IPS-18c (cell line): ENCODE data around the gene CEP170B.

ENCODE experiments used
- H3K4me3 ChIP-seq: 2 replicates; pipeline ENCODE4 v1.7.0; 2013; ENCODE audit warnings: low read depth, mild to moderate bottlenecking, low read length, moderate library complexity; ENCODE audit not compliant: insufficient read depth
- H3K9me3 ChIP-seq: one replicate; pipeline ENCODE4 v1.6.1; 2013; ENCODE audit warnings: mild to moderate bottlenecking, low read length, moderate library complexity; ENCODE audit not compliant: control insufficient read depth, insufficient read depth

CEP170B gene

DNA sequence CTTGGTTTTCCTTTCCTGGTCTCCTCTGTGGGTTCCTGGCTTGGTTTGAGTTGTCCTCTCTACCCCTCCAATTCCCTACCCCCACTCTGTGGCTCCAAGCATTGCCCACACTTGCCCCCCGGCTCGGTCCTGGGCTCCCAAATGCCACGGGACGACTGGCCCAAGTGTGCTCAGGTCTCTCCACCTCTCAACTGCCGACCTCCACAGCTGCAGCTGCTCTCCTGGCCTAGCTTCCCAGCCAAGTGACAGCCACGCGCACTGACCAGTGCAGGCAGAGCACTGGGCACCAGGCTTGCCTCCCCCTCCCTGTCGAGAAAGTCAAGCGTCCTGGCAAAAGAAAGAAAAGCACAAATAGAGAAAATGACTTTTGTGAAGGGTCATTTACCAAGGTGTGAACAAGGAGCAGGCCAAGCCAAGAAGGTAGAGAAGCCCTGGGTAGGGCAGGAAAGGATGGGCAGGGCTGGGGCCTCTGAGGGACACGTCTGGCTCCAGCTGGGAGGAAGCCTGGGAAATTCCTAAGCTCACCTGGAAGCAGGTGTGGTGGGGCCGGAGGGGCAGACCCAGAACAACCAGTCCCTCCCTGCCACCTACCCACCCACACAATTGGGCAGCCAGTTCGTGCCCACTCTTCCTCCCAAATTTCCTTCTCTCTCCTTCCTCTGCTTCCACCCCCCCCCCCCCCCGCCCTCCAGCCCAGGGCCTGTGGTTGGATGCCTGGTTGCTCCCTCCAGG, 1.8 kb upstream of the CEP170B start:
- Histone ChIP-seq H3K4me3 (peak overlapping the region; percentile 83; the same call in 1 of the 2 replicates), H3K9me3 (peaks cover 2% of the 10 kb centered on the region)

GRCh38 chr14:104863923-104864266, 1.2 kb upstream of the CEP170B start:
- Histone ChIP-seq H3K9me3 (peaks cover 2% of the 10 kb centered on the region), H3K4me3 (peak overlapping the region; percentile 83)

- Histone ChIP-seq H3K9me3 (peaks cover 2% of the 10 kb centered on the region), H3K4me3 (peak overlapping the region; percentile 83)
These were observed 594 bp upstream of the CEP170B start for GRCh38 chr14:104864267-104865080.

DNA sequence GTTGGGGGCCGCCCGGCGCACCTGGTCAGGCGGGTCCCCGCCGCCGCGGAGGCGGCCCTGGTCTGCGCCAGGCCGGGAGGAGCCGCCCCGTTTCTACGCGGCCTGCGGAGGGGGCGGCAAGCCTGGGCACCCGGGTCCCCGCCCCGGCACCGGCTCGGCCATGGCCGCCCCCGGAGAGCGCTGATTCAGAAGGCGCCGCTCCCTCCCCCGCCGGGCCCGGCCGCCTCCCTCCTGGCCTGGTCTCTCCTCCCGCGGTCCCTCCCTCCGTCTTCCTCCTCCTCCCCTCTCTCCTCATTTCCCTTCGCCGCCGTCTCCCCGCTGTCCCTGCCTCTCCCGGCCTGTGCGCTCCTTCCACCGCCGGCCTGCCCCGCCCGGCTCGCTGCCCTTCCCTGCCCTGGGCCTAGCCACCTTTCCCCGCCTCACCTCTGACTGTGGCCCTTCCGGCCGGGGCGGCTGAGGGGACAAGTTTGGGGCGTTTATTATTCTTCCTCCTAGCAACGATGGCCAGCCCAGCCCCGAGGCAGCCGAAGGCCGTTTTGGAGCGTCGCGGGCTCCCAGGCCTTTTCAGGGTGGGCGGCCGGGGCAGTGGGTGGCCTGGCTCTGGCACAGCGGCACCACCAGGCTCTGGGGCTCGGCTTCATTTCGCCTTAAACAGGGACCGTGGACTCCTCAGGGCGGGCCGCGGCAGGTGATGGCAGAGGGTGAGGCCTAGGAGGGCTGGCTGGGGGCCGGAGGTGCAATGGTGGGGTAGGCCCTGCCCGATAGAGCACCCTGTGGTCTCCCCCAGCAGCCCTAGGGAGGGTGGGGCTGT, 768 bp downstream of the CEP170B start:
- H3K4me3 ChIP-seq: peak overlapping the region; percentile 63
- H3K9me3 ChIP-seq: no peaks in the 10 kb centered on the region

DNA sequence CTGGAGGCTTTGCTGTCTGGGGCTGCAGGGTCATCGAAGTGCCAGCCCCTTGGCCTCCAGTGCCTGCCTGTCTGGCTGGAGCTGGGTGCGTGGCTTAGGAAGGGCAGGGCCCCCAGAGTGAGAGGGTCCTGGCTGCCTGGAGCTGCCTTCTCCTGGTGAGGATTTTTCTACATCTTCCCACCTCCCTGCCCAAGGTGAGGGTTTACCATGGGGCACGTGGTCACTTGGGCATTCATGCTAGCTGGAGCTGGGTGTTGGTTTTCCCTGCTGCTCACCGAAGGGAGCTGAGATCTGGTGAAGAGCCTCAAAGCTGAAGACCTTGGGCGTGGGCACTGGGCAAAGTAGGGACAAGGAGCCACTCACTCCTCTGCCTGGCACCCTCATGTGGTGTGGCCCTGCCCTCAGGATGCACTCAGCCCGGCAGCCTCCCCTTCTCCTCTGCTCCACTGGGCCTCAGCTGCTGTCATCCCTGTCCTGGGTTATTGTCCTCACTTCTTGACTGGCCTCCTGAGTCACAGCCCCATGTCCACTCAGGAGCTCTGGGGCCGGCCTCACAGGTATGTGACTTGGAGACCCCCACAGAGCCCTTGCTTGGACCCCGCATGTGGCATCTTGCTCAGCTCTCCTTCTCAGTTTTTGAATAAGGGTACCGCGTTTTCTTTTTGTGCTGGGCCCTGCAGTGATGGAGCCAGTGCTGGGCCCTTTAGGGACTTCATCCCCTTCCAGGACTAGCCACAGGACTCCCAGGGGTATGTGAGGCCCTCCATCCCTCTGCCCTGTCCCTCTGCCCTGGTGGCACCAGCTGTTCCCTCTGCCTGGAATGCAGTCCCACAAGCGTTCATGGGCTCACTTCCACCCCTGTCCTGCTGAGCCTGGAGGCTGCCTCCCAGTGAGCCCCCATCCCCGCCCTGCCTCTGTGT, 1.6 kb downstream of the CEP170B start:
- Histone ChIP-seq H3K4me3 (peak overlapping the region; percentile 63), H3K9me3 (no peaks in the 10 kb centered on the region)

DNA sequence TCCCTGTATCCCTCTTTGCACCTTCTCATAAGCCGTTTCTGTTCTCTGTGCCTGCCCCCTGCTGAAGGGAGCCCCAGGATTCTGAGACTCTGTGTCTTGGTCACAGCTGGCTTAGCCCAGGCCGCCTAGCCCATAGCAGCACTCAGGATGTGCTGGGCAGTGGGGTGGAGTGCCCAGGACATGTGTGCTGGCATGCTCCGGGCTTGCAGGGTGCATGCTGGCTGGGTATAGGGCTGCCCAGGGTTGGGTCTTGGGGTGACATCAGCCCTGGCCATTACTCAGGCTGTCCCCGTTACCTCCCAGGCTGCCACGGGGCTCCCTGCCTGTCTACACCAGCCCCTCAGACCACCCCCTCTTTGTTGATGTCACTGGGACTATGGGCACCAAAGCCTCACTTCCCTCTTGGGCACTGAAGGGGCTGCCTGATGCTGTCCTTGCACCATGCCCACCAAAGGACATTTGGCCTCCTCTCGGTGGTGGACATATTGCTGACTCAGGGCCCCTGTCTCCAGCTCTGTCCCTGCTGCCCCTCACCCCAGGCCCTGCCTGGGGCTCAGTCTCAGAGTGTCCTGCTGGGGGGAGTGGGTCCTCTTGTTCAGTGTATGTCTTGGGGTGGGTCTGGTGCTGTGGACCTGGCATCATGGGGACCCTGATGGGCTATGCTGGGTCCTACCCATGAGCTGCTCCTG, 2.4 kb downstream of the CEP170B start:
- no peaks in the 10 kb centered on the region for H3K9me3 ChIP-seq
- H3K4me3 ChIP-seq: no peak overlapping the region

GRCh38 chr14:104868060-104868740, 3.1 kb downstream of the CEP170B start:
- Histone ChIP-seq H3K4me3 (no peak overlapping the region), H3K9me3 (no peaks in the 10 kb centered on the region)

- Histone ChIP-seq H3K9me3 (no peaks in the 10 kb centered on the region), H3K4me3 (no peak overlapping the region)
These were observed 3.9 kb downstream of the CEP170B start for GRCh38 chr14:104868811-104869572.

DNA sequence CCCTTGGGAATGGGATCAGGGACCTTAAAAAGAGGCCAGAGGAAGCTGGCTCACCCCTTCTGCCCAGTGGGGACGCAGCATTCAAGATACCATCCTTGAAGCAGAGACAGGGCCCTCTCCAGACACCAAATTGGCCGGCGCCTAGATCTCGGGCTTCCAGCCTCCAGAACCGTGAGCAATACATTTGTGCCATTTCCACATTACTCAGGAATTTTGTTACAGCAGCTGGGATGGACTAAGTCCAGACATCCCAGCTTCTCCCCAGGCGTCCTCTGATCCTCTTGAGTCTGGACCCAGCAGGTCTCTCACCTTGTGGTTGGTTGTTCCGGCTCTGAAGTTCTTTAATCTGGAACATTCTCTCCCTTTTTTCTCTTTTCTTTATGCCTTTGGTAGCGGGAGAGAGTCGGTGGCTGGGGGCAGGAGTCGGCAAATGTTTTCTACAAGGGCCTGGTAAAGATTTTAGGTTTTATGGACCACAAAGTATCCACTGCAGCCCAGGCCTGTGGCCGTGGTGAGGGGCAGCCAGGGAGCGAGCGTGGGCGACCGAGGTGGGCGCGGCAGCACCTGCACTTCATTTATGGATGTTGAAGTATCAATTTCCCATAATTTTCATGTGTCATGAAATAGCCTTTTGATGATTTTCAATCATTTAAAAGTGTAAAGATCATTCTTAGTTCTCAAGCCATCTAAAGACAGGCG, 4.8 kb downstream of the CEP170B start:
- H3K4me3 ChIP-seq: no peak overlapping the region
- no peaks in the 10 kb centered on the region for H3K9me3 ChIP-seq

DNA sequence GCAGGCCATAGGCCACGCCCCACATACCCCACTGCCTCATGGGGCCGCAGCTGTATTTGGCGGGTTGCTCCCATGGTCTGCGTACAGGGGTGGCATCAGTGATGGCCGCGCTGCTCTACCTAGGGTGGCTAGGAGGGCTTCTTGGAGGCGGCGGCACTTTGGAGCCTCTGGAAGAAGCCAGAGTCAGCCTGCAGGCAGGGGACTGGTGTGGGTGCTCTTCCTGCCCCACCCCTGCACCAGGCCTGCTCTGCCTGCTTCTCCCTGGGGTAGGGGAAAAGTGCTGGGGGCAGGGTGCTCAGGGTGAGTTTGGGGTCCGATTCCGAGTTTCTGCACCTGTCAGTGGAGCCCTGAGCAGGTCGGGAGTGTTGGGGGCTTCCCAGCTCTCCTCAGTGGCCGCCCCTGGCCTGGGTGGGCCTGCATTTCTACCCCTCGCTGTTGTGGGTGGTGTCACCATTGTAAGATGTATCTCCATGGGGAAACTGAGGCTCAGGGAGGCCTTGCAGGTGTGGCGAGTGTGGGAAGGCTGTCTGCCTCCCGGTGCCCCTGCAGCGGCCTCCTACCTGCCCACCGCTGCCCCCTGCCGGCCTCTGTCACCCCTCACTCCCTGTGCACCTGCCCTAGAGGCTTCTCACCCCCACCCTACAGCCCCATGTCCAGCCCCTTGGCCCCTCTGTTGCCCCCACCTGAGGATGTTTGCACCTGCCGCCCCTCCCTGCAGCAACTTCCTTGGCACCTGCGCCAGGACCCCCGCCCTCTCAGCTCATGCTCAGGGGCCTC, 5.5 kb downstream of the CEP170B start:
- no peaks in the 10 kb centered on the region for H3K9me3 ChIP-seq
- no peak overlapping the region for H3K4me3 ChIP-seq

DNA sequence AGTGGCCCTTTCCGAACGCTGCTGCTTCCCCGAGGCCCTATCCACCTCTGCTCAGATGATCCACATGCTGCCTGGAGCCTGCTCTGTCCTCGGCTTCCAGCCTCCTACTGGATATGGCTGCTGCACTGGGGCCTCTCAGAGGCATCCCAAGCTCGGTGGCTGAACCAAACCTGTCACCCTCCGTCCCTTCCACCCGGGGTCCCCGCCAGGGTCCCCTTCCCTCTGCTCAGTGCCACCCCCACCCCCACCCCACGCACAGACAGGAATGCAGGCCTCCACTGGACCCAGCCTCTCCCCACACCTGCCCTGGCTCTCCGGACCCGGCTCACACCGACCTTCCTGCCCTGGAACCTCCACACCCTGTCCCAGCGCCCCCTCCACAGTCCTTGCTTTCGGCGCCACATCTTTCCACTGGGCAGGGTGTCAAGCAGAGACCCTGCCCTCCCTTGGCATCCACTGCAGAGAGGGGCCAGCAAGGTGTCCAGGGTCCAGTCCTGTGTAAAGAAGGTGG, 6.1 kb downstream of the CEP170B start:
- Histone ChIP-seq H3K9me3 (no peaks in the 10 kb centered on the region), H3K4me3 (no peak overlapping the region)

DNA sequence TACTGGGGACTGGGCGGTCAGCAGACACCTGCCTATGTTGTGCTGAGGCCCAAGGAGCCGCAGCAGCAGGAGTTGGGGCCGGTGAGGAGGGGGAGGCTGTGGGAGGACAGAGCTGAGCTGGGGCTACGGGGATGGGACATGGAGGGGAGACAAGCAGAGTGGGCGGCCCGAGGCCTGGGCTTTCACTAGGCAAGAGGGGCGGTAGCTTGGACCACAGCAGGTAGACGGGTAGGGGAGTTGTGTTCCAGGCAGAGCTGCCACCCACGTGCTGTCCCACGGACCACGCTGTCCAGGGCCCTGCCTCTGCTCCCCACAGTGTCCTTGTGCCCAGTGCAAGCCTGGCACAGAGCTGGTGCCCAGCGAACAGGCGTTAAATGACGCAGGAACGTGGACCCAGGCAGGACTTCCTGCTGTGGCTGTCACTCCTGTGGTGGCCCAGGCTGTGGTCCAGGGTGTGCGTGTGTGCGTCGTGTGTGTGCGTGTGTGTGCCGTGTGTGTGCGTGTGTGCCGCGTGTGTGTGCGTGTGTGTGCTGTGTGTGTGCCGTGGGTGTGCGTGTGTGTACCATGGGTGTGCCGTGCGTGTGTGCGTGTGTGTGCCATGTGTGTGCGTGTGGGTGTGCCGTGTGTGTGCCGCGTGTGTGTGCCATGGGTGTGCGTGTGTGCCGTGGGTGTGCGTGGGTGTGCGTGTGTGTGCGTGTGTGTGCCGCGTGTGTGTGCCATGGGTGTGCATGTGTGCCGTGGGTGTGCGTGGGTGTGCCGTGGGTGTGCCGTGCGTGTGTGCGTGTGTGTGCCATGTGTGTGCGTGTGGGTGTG, 6.8 kb downstream of the CEP170B start:
- Histone ChIP-seq H3K9me3 (no peaks in the 10 kb centered on the region), H3K4me3 (no peak overlapping the region)
